Islet precursor cell (in vitro differentiated cells): ENCODE data around the gene FILIP1.

Experiments used
- DNase-seq: peaks from one replicate; pipeline ENCODE4 v3.0.0-alpha.2; 2018

FILIP1 gene

DNA sequence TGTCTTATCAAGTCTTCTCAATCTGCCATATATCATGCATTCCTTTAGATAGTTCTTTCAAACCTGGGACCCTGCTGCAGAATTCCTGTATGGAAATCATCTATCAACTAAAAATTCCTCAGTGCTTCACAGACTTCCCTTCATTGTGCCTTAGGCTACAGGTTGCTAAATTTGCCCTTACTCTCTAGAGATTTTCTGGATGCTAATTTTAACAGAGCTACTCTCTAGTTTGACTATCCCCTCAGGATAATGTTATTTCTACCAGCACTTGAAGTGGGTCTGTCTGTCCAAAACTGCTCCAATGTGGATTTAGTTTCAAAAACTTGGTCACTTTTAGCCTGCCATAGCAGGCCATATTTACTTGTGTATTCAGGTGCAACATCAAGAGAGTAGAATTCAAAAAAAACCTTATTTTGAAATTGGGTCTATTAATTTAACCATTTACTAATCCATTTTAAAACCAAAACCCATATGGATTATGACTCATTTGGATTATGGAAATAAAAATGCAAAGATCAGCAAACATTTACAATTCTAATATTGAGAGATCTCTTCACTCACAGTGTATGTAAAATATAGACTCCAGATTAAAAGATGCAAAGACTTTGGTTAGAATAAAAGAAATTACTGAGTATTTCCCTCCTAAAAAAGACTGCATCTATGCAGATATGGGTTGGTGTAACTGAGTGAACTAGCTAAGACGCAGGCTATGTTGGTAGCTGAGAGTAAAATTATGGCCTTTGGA lies 236.1 kb downstream of the FILIP1 start:
- no peak for DNase-seq

DNA sequence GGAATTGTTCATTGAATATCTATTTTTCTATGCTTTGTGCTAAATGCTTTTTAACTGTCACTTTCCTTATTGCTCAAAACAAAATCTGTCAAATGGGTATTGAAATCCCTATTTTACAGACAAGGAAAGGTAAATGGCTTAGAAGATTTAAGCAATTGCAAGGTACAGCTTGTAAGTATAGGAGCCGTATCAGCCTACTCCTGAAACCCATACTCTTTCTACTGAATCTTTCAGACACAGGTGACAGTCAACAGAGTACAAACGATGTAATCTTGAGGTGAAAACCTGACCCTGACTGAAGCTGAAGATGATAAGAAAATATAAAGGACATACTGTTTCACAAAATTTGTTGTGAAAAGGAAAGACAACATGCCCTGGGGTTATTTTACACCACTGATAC lies 243.0 kb downstream of the FILIP1 start:
- no peak for DNase-seq

DNA sequence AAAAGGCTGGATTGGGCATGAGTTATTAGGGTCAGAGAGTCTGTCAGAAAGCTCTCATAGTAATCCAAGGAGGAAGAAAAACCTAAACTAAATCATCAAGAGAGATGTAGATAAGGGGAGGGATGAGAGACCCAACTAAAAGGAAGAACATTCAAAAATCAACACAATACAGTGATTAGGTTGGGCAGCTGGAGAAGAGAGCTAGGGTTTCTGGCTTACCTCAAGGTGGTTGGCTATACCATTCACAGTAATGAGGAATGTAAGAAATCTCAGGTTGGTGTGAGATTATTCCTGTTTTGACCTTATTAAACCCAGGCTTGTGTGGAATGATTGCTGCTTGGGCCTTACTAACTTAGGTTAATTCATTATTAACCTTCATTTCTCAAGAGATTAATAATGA lies 243.8 kb downstream of the FILIP1 start:
- no peak for DNase-seq

DNA sequence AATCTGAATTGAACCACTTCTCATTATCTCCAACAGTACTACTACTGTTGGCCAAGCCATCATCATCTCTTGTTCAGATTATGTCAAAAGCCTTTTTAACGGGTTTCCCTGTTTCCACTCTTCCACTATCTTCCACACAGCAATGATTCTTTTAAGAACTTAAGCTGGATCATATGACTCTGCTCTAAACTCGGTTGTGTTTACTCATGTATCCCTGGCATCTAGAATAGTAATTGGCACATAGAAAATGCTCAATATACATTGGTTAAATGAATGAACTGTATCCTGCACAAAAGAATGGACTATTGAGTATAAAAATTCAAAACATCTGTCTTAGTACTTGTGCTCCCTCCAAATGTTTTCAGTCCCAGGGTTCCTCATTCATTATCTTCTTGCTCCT lies 247.2 kb downstream of the FILIP1 start:
- DNase-seq, result no peak

DNA sequence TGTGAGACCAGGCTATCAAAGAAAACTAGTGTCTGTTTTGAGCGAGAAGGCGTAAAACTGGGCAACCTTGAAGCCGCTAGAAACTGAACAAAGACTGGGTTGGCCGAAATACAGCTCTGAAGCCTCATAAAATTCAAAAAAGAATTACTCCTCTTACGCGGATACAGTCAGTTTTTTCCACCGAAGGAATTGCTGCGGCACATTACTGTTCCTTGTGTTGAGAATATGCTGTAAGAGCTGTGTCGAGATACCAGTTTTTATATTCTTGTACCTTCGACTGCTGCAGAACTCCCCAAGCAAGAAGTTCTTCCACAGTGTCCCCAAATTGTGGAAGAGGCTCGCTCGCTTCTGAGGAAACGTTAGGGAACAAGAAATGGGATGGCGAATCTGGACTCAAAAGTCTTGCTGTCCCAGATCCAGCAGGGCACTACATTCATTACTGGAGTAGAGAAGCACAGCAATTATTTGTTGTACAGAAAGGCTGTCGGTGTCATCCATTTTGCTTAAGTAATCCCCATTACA lies 249.5 kb downstream of the FILIP1 start:
- no peak for DNase-seq

DNA sequence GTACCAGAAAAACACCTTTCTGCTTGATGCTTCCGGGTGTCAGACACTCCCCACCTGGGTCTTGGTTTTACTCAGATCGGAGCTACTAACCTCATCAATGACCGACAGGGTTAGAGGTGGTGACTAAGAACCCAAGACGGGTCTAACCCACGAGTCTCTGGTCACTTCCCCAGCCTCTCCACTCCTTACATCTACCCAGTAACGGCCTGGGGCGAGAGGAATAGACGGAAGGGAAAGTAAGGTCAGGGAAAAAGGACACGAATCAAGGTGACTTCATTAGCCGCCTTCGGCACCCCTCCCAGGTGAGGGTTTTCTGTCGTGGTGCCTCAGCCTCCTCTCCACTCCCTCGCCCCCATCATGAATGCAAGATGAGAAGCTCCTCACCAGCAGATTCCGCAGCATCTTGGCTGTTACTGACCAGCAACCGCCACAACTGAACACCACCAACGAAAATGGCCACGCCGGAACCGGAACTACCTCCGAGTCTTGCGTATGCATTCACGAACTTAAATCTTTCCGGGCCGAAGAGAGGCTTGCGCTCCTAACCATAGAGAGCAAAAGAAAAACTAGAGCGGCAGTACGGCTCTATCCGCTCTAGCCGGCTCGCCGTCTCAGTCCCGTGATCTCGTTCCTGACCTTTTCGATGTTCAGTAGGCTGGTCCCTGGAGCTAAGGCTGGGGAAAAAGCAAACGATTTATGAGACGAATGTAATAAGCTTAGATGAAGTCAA lies 250.1 kb downstream of the FILIP1 start, which contains the start of gene COX7A2:
Gene COX7A2 (minus strand): TSS at position 469 of the 730 bp plus-strand sequence. CDS start 67 bp downstream, at position 402.
- DNase-seq, result peak; percentile 98
